IMR-90 (cell line): ENCODE data around the gene SGMS1. TPM values are rescaled to one million over a fixed set of nuclear protein-coding genes. Genes with fewer than 3 reads are reported as not detected.

Experiments used
- ATAC-seq: fragments of 200-7000 bp; cut with Tn5 transposase; 2 replicates; pipeline ENCODE4 v1.9.1; 2020; ENCODE audit warnings: low read depth, mild to moderate bottlenecking, moderate library complexity
- BruUV-seq: library from RNA; stranded (reverse); fragments of 400-500 nt; replicated peaks from 2 replicates; lab custom pipeline; 2021; lab: Mats Ljungman, UMichigan
- CTCF ChIA-PET: fragments of 300-600 bp; formaldehyde crosslinking; extraction: SDS; loops from one replicate; lab custom pipeline; 2021; ENCODE audit warnings: antibody characterized with exemption; lab: Yijun Ruan, JAX
- POLR2A ChIA-PET: fragments of 300-600 bp; sonication (Branson Sonifier 250); formaldehyde crosslinking; loops from one replicate; lab custom pipeline; 2022; ENCODE audit warnings: antibody characterized with exemption; ENCODE audit not compliant: unreplicated experiment; lab: Charles Lee
- DNase-seq: peaks from one replicate; pipeline ENCODE4 v3.0.0; 2013
- H2AFZ ChIP-seq: replicated peaks from 2 replicates; pipeline ENCODE3; 2013; ENCODE audit warnings: low read length, mild to moderate bottlenecking; ENCODE audit not compliant: poor library complexity
- H2AK5ac ChIP-seq: 2 replicates; pipeline ENCODE4 v1.6.1; 2013; ENCODE audit warnings: low read depth, low read length, inconsistent platforms
- H2AK9ac ChIP-seq: replicated peaks from 2 replicates; pipeline ENCODE3; 2013; ENCODE audit warnings: mild to moderate bottlenecking, low read depth, low read length, moderate library complexity; ENCODE audit not compliant: poor library complexity
- H2BK120ac ChIP-seq: 2 replicates; pipeline ENCODE4 v1.6.1; 2013; ENCODE audit warnings: low read depth, low read length, inconsistent platforms
- H2BK15ac ChIP-seq: 3 replicates; pipeline ENCODE4 v1.6.1; 2013; ENCODE audit warnings: low read depth, low read length, inconsistent platforms
- H2BK20ac ChIP-seq: 2 replicates; pipeline ENCODE4 v1.6.1; 2013; ENCODE audit warnings: low read depth, mild to moderate bottlenecking, inconsistent platforms, low read length, moderate library complexity
- H2BK5ac ChIP-seq: 2 replicates; pipeline ENCODE4 v1.6.1; 2013; ENCODE audit warnings: mild to moderate bottlenecking, low read depth, low read length, inconsistent platforms; ENCODE audit not compliant: poor library complexity, severe bottlenecking
- H3K14ac ChIP-seq: replicated peaks from 2 replicates; pipeline ENCODE4 v1.6.1; 2013; ENCODE audit warnings: low read depth, low read length, inconsistent platforms
- H3K18ac ChIP-seq: 2 replicates; pipeline ENCODE4 v1.6.1; 2013; ENCODE audit warnings: low read depth, low read length, control low read depth
- H3K23ac ChIP-seq: 2 replicates; pipeline ENCODE4 v1.6.1; 2013; ENCODE audit warnings: low read depth, low read length, inconsistent platforms
- H3K27ac ChIP-seq: 2 replicates; pipeline ENCODE4 v1.5.1; 2013; ENCODE audit warnings: mild to moderate bottlenecking, control low read depth, low read length; ENCODE audit not compliant: insufficient read depth
- H3K27me3 ChIP-seq: 2 replicates; pipeline ENCODE4 v1.6.1; 2013; ENCODE audit warnings: low read length; ENCODE audit not compliant: control insufficient read depth, insufficient read depth
- H3K36me3 ChIP-seq: 2 replicates; pipeline ENCODE4 v1.6.1; 2013; ENCODE audit warnings: low read length, mixed read lengths; ENCODE audit not compliant: control insufficient read depth, insufficient read depth
- H3K4ac ChIP-seq: 2 replicates; pipeline ENCODE4 v1.6.1; 2013; ENCODE audit warnings: low read depth, low read length, inconsistent platforms
- H3K4me1 ChIP-seq: 2 replicates; pipeline ENCODE4 v1.6.1; 2013; ENCODE audit warnings: low read length, mixed read lengths; ENCODE audit not compliant: control insufficient read depth, insufficient read depth
- H3K4me2 ChIP-seq: 2 replicates; pipeline ENCODE4 v1.6.1; 2013; ENCODE audit warnings: low read depth, mild to moderate bottlenecking, control low read depth, low read length, moderate library complexity
- H3K4me3 ChIP-seq: 2 replicates; pipeline ENCODE4 v1.5.1; 2013; ENCODE audit warnings: low read depth, mild to moderate bottlenecking, control low read depth, low read length, moderate library complexity; ENCODE audit not compliant: insufficient read depth
- H3K56ac ChIP-seq: 2 replicates; pipeline ENCODE4 v1.6.1; 2013; ENCODE audit warnings: low read length, inconsistent platforms; ENCODE audit not compliant: insufficient read depth; ENCODE audit errors: extremely low read depth
- H3K79me1 ChIP-seq, 2 experiments: 2 replicates each; pipeline ENCODE4 v1.6.1; 2013; ENCODE audit warnings: low read length in 2 of 2, inconsistent platforms in 1 of 2, low read depth in 1 of 2
- H3K9ac ChIP-seq: 2 replicates; pipeline ENCODE4 v1.6.1; 2013; ENCODE audit warnings: low read depth, low read length, control low read depth
- H3K9me1 ChIP-seq: 2 replicates; pipeline ENCODE4 v1.6.1; 2013; ENCODE audit warnings: low read length, inconsistent platforms; ENCODE audit not compliant: insufficient read depth
- H3K9me3 ChIP-seq: 2 replicates; pipeline ENCODE4 v1.6.1; 2013; ENCODE audit warnings: low read length; ENCODE audit not compliant: control insufficient read depth, insufficient read depth
- H4K20me1 ChIP-seq: 2 replicates; pipeline ENCODE4 v1.6.1; 2013; ENCODE audit warnings: low read length, inconsistent platforms; ENCODE audit not compliant: insufficient read depth
- H4K5ac ChIP-seq: 2 replicates; pipeline ENCODE4 v1.6.1; 2013; ENCODE audit warnings: mild to moderate bottlenecking, low read depth, low read length, control low read depth
- H4K8ac ChIP-seq, 2 experiments: 2 replicates each; pipeline ENCODE4 v1.6.1; 2013; ENCODE audit warnings: low read depth in 2 of 2, low read length in 2 of 2, control low read depth in 1 of 2, inconsistent platforms in 1 of 2
- H4K91ac ChIP-seq: 2 replicates; pipeline ENCODE4 v1.6.1; 2013; ENCODE audit warnings: low read depth, low read length, inconsistent platforms; ENCODE audit not compliant: insufficient read depth
- BHLHE40 ChIP-seq: fragments of 150-350 bp; IDR thresholded peaks from 2 replicates; pipeline ENCODE4 v1.6.1; 2016; ENCODE audit warnings: mild to moderate bottlenecking, low read depth, low read length
- CEBPB ChIP-seq: IDR thresholded peaks from 2 replicates; pipeline ENCODE4 v1.6.1; 2012; ENCODE audit warnings: low read depth, low read length, improper control_type of control experiment
- CHD1 ChIP-seq: IDR thresholded peaks from 2 replicates; pipeline ENCODE4 v1.6.1; 2012; ENCODE audit warnings: low read depth, low read length, improper control_type of control experiment
- CTCF ChIP-seq: conservative IDR thresholded peaks from 2 replicates; pipeline ENCODE4 v1.5.1; 2012; ENCODE audit warnings: mild to moderate bottlenecking, low read depth, low read length, improper control_type of control experiment
- MAFK ChIP-seq: IDR thresholded peaks from 2 replicates; pipeline ENCODE4 v1.6.1; 2012; ENCODE audit warnings: low read depth, low read length, improper control_type of control experiment
- MAZ ChIP-seq: IDR thresholded peaks from 2 replicates; pipeline ENCODE4 v1.6.1; 2012; ENCODE audit warnings: low read depth, mild to moderate bottlenecking, low read length, improper control_type of control experiment, moderate library complexity, borderline replicate concordance
- RAD21 ChIP-seq: IDR thresholded peaks from 2 replicates; pipeline ENCODE4 v1.6.1; 2012; ENCODE audit warnings: low read length, improper control_type of control experiment
- RCOR1 ChIP-seq: IDR thresholded peaks from 2 replicates; pipeline ENCODE4 v1.6.1; 2012; ENCODE audit warnings: mild to moderate bottlenecking, low read length, improper control_type of control experiment; ENCODE audit not compliant: insufficient replicate concordance
- WGBS, 2 experiments: methylation state at CpG; one replicate each; pipeline versions ENCODE4 v1.1.5 to v1.1.7; 2013; ENCODE audit warnings: missing lambda C conversion rate in 2 of 2; ENCODE audit not compliant: insufficient read length in 1 of 2; ENCODE audit errors: extremely low coverage in 2 of 2; 5-methylcytosine and 5-hydroxymethylcytosine counted together
- dilution Hi-C: fragments of 300-500 bp; cut with HindIII; formaldehyde crosslinking; loops from one replicate; pipeline ENCODE4 v1.14.3; 2018; ENCODE audit warnings: low sequenced_read_pairs; ENCODE audit not compliant: unreplicated experiment
- in situ Hi-C: fragments of 300-500 bp; cut with MboI; formaldehyde crosslinking; loops from 3 replicates; pipeline ENCODE4 v1.14.3; 2019; ENCODE audit warnings: low sequenced_read_pairs, inconsistent platforms, mixed read lengths
- intact Hi-C: fragments of 100-400 bp; cut with micrococcal nuclease; formaldehyde crosslinking; loops from 2 replicates; pipeline ENCODE4 v1.10.0; 2022
- polyA plus RNA-seq, 3 experiments: library from polyadenylated mRNA; depleted of rRNA; stranded (reverse); fragments of >200 nt; gene quantifications; 2 replicates each; pipeline ENCODE4 v1.2.3, GENCODE V29; 2012; ENCODE audit warnings: low replicate concordance in 1 of 3
- total RNA-seq: library from RNA; depleted of rRNA; stranded (reverse); fragments of >200 nt; gene quantifications from 2 replicates; pipeline ENCODE4 v1.2.3, GENCODE V29; 2012

Gene SGMS1
- total and polyA plus RNA-seq, 2 of the 4 experiments (the other 2 are of a cell fraction) = 9.8 to 30.8 TPM

GRCh38 chr10:50552308-50552707 is 71.4 kb downstream of the SGMS1 start:
- H3K27me3 ChIP-seq = no peaks in the 10 kb centered on the region
- H3K9ac ChIP-seq = no peak overlapping the region
- H2BK5ac ChIP-seq = peak overlapping the region; percentile 98
- H2BK15ac ChIP-seq = 0 out of 3 replicates have a peak overlapping the region, but pooled peaks have one; percentile 71
- H3K79me1 ChIP-seq = peaks cover 28 to 45% of the 10 kb centered on the region in 2 experiments
- ChIA-PET POLR2A (no interaction called here), CTCF (interaction anchor here (1.2 to 1.4 kb wide), 2 partner anchors 42 to 69 kb away, joined by 3 read pairs; no protein-coding TSS in a partner anchor)
- intact Hi-C loops = loop anchor here (1.0 to 5.0 kb wide), 4 partner anchors 55 to 134 kb away; no protein-coding TSS in a partner anchor
- H4K20me1 ChIP-seq = peaks cover 11% of the 10 kb centered on the region; the same call in 1 of the 2 replicates
- H3K23ac ChIP-seq = no peak overlapping the region
- H3K56ac ChIP-seq = peak overlapping the region; percentile 51; the same call in 1 of the 2 replicates
- H2BK120ac ChIP-seq = peak overlapping the region; percentile 86; the same call in 1 of the 2 replicates
- no peak overlapping the region for H2AFZ ChIP-seq
- DNase-seq (peak; percentile 96), ATAC-seq (peak; percentile 78)
- no peak overlapping the region for H4K5ac ChIP-seq
- peak overlapping the region; percentile 95; the same call in 1 of the 2 replicates for H3K27ac ChIP-seq
- H3K14ac ChIP-seq = no peak overlapping the region
- WGBS, 2 experiments = no CpG with 5 or more reads among the region's 4 CpGs
- H3K18ac ChIP-seq = peak overlapping the region; percentile 92
- H3K4me1 ChIP-seq = peaks cover 22% of the 10 kb centered on the region
- H3K4me3 ChIP-seq = no peak overlapping the region
- no peak overlapping the region for H2AK9ac ChIP-seq
- H3K9me3 ChIP-seq = no peaks in the 10 kb centered on the region
- H3K9me1 ChIP-seq = peaks cover 12% of the 10 kb centered on the region
- no peak overlapping the region for H4K91ac ChIP-seq
- dilution Hi-C loops = no loop called here
- H2BK20ac ChIP-seq = peak overlapping the region; percentile 86; the same call in 1 of the 2 replicates
- in situ Hi-C loops = no loop called here
- peak overlapping the region; percentile 75; the same call in 1 of the 2 replicates for H3K4me2 ChIP-seq
- peak overlapping the region; percentile 86; the same call in 1 of the 2 replicates for H3K4ac ChIP-seq
- H3K36me3 ChIP-seq = 0 out of 2 replicates have a peak, but pooled peaks cover 1% of the 10 kb centered on the region
- peak; percentile 96 for TF ChIP-seq CEBPB
- no peak for TF ChIP-seq CHD1
- no peak for TF ChIP-seq CTCF
- TF ChIP-seq MAFK = no peak
- TF ChIP-seq RCOR1 = no peak
- TF ChIP-seq BHLHE40 = 0 out of 2 replicates have a peak, but pooled peaks have one; percentile 27
- no peak for TF ChIP-seq MAZ
- no peak for TF ChIP-seq RAD21
- H2AK5ac ChIP-seq = no peak overlapping the region; the same call in 1 of the 2 replicates
- BruUV-seq = no TSS peak
- peak overlapping the region in 1 of 2 experiments; percentile 82; a peak in 1 of 4 replicates for H4K8ac ChIP-seq
